GM18861 (cell line): ENCODE results near the gene TTC27.
A peak's percentile ranks its signal among the peaks of the same experiment; 100 is the strongest.

ENCODE experiments used
- ATAC-seq: cut with Tn5 transposase; IDR thresholded peaks from one replicate; pipeline ENCODE4 v1.9.1; 2021; ENCODE audit not compliant: unreplicated experiment

Gene TTC27

GRCh38 chr2:32804205-32804604, 176.4 kb downstream of the TTC27 start:
- no peak for ATAC-seq

GRCh38 chr2:32805104-32806095, 177.6 kb downstream of the TTC27 start:
- no peak for ATAC-seq

- ATAC-seq: no peak
These were observed 179.0 kb downstream of the TTC27 start for GRCh38 chr2:32806857-32807256.

GRCh38 chr2:32807662-32808061, 179.8 kb downstream of the TTC27 start:
- no peak for ATAC-seq

GRCh38 chr2:32810909-32811495, 183.2 kb downstream of the TTC27 start:
- ATAC-seq: no peak

- no peak for ATAC-seq
These were observed 183.8 kb downstream of the TTC27 start for GRCh38 chr2:32811696-32812095.

- ATAC-seq: no peak
These were observed 184.5 kb downstream of the TTC27 start for GRCh38 chr2:32812316-32812715.

- ATAC-seq: no peak
These were observed 192.2 kb downstream of the TTC27 start for GRCh38 chr2:32820088-32820487.

GRCh38 chr2:32820701-32821100, 192.9 kb downstream of the TTC27 start:
- ATAC-seq: no peak

- ATAC-seq: no peak
These were observed 196.4 kb downstream of the TTC27 start for GRCh38 chr2:32824070-32824809.

GRCh38 chr2:32825291-32825712, 197.5 kb downstream of the TTC27 start:
- ATAC-seq: no peak

- ATAC-seq: no peak
These were observed 202.3 kb downstream of the TTC27 start for GRCh38 chr2:32830196-32830595.

- ATAC-seq: no peak
These were observed 205.0 kb downstream of the TTC27 start for GRCh38 chr2:32832821-32833220.

- ATAC-seq: no peak
These were observed 205.9 kb downstream of the TTC27 start for GRCh38 chr2:32833709-32834108.

GRCh38 chr2:32835148-32835547, 207.3 kb downstream of the TTC27 start:
- no peak for ATAC-seq

GRCh38 chr2:32836933-32837332, 209.1 kb downstream of the TTC27 start:
- no peak for ATAC-seq

- ATAC-seq: peak; percentile 88
These were observed 210.6 kb downstream of the TTC27 start for GRCh38 chr2:32838418-32838817.

- no peak for ATAC-seq
These were observed 211.1 kb downstream of the TTC27 start for GRCh38 chr2:32838949-32839348.

GRCh38 chr2:32841931-32842898, 214.4 kb downstream of the TTC27 start:
- no peak for ATAC-seq

- no peak for ATAC-seq
These were observed 215.8 kb downstream of the TTC27 start for GRCh38 chr2:32843699-32844098.
